GM18526 (cell line): ENCODE measurements around the gene NEURL1.

Experiments used
- POLR2A ChIP-seq: IDR thresholded peaks from 3 replicates; pipeline ENCODE4 v1.6.1; 2011; ENCODE audit not compliant: insufficient read length; ENCODE audit errors: extremely low read depth

The NEURL1 gene

GRCh38 chr10:103602852-103603155, 109.3 kb downstream of the NEURL1 start:
- no peak for TF ChIP-seq POLR2A

DNA sequence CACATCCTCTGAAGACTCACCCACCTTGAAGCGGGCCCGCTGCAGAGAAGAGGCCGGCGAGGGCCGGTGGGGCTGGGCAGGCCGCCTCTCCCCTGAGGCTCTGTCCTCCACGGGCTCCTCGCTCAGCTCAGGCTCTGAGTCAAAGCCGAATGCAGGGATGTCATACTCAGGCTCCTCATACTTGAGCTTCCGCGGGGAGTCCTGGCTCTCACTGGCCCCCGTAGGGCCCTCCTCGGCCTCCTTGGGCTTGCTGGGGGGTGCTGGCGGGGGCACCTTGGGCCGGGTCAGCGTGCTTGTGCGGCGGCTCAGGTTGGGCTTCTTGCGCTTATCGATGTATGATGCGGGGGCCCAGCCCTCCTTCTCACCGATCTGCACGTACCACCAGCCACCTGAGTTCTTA, 109.9 kb downstream of the NEURL1 start:
- no peak for TF ChIP-seq POLR2A

DNA sequence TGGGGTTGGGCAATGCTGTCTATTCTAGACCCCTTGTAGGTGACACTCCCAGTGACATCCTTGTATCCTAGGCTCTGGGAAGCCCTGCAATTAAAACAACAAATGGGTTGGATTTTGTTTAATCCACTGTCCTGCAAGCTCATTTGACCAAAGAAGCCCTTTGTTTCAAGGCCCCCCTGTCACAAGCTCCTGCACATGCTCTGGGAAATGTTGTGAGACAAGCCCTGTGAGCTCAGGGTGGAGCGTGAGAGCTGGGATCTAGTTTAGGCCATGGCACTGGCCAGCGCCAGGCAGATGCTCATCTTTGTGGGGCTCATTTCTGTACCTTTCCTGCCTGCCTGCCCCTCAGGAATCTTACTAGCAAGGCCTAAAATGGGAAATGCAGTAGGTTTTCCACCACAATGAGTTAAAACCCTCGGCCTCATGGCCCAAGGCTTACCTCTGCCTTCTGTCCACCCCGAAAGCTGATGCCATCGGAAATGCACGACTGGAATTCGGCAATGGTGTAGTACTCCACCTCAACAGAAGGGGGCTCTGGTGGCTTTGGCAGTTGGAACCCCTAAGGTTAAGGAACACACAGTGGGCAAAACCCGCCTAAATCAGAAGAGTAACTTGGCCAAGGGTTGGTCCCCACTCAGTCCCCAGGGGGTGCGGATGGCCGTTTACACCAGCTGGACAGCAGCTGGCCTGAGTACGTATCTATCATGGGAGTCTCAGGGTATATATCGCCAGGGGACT, 112.0 kb downstream of the NEURL1 start:
- TF ChIP-seq POLR2A: no peak

- no peak for TF ChIP-seq POLR2A
Observed at GRCh38 chr10:103609231-103610082, 116.0 kb downstream of the NEURL1 start.

- TF ChIP-seq POLR2A: no peak
Observed at GRCh38 chr10:103610083-103610472, 116.6 kb downstream of the NEURL1 start.

GRCh38 chr10:103610921-103611511, 117.5 kb downstream of the NEURL1 start:
- no peak for TF ChIP-seq POLR2A

GRCh38 chr10:103612462-103613365, 119.2 kb downstream of the NEURL1 start:
- TF ChIP-seq POLR2A: no peak

DNA sequence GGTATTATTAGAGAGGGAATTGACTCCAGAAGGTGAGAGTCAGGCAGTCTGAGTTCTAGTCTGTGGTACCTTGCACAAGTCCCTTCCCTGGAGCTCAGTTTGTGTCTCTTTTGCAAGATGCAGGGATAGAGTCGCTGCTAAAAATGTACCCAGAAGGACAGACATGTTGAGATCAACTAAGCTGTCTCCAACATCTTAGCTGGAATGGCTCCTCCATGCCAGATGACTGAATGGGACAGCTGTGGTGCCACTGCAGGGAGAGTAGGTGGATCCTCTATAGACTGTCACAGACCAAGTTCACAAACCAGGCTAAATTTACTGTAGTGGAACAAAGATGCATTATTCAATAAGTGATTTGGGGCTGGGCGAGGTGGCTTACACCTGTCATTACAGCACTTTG, 120.1 kb downstream of the NEURL1 start:
- TF ChIP-seq POLR2A: no peak

GRCh38 chr10:103614306-103615158, 121.0 kb downstream of the NEURL1 start:
- TF ChIP-seq POLR2A: no peak

- TF ChIP-seq POLR2A: no peak
Observed at GRCh38 chr10:103616705-103617601, 123.4 kb downstream of the NEURL1 start.

DNA sequence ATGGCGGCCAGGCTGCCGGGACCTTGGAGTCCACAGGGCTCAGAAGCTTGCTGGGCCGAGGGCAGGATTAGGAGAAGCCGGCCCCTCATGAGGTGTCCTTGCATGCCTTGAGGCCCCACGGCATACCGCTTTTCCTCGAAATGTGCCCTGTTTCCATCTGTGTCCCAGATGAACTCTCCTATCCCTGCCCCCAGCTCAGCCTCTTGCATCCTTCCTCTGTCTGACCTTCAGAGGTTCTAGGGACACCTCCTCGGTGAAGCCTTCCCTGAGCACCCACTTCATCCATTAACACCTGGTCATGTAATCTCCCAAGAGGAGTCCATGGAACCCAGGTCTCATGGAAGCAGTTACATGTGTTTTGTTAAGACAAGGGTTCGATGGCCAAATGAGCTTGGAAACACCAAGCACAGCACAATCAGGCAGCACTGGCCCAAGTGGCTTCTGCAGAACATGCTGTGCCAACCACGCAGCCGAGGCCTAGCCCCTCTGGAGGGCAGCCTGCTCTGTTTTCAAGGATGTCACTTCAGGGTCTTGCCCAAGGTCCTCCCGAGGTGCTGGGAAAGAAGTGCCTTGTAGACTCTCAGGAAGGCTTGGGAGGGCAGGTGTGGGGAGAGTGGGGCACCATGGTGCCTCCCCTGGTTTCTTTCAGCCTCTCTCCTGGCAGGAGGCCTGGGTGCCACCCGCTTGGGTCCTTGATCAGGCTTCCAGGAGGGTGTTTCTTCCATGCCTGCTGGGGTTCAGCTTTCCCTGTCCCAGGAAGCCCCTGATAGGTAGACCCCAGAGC, 124.3 kb downstream of the NEURL1 start:
- no peak for TF ChIP-seq POLR2A

- no peak for TF ChIP-seq POLR2A
Observed at GRCh38 chr10:103618575-103619423, 125.3 kb downstream of the NEURL1 start.
